HS-27A (cell line): ENCODE results near the gene LALBA.
"Not testable (repeated sequence)": the region's sequence is repeated elsewhere in the genome, so short reads cannot be mapped to it uniquely, and the experiment has no call there.

Experiments
- DNase-seq: peaks from one replicate; pipeline ENCODE4 v3.0.0-alpha.2; 2012; ENCODE audit warnings: low read depth, missing footprints

The LALBA gene

GRCh38 chr12:48527891-48528670 is 41.8 kb downstream of the LALBA start:
- no peak for DNase-seq

GRCh38 chr12:48525332-48525731 is 44.5 kb downstream of the LALBA start, which contains the start of gene OR8S1:
TSS of gene OR8S1 (plus strand) at chr12:48525632. CDS start at chr12:48525632, 0 bp downstream.
- DNase-seq = no peak

GRCh38 chr12:48520381-48520780 is 49.5 kb downstream of the LALBA start:
- not testable (repeated sequence) for DNase-seq
